HG02610 (cell line): ENCODE measurements around the gene MRPL40.

Experiments
- ATAC-seq: cut with Tn5 transposase; IDR thresholded peaks from one replicate; pipeline ENCODE4 v1.9.1; 2021; ENCODE audit warnings: mild to moderate bottlenecking, moderate library complexity; ENCODE audit not compliant: unreplicated experiment

Gene MRPL40

GRCh38 chr22:19460036-19460435 lies 27.7 kb downstream of the MRPL40 start:
- no peak for ATAC-seq

GRCh38 chr22:19461506-19461905 lies 29.2 kb downstream of the MRPL40 start:
- no peak for ATAC-seq

DNA sequence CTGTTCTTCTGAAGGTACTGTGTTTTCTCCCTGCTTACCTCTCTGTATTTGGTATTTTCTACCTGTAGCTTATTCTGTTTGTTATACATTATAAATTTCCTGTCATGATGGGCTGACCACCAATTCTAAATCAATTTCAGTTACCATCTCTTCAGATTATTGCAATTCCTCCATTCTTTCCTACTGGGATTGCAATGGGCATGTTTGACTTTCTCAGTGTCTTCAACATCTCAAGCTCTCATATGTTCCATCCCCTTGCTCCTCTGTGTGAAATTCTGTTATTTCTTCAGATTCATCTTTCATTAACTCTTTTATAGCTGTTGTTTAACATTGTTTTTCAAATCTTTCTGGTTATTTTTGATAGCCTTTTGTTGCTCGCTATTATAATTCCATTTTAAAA lies 30.7 kb downstream of the MRPL40 start:
- no peak for ATAC-seq

GRCh38 chr22:19463491-19464469 lies 31.4 kb downstream of the MRPL40 start:
- no peak for ATAC-seq

- ATAC-seq = no peak
These were observed 32.2 kb downstream of the MRPL40 start for GRCh38 chr22:19464546-19464945.

DNA sequence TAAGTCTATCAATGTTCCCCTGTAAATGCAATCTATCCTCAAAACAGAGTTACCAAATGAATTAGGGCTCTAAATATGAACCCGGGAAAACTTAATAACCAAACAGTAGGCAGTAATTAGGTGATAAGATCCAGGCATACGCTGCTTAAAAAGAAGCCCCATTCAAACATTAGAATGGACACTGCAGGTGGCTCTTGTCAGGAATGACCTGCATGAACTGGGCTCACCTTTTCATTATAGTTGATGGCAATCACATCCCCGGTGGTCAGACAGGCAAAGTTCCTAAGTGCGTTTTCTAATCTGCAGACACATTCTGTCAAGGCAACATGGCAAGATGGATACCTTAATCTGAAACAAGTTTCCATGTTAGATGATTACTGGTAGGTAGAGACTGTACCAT lies 32.6 kb downstream of the MRPL40 start:
- ATAC-seq = no peak

GRCh38 chr22:19466126-19466716 lies 33.9 kb downstream of the MRPL40 start:
- no peak for ATAC-seq

- no peak for ATAC-seq
These were observed 34.8 kb downstream of the MRPL40 start for GRCh38 chr22:19466848-19467752.

- ATAC-seq = no peak
These were observed 35.6 kb downstream of the MRPL40 start for GRCh38 chr22:19467912-19468311.

- ATAC-seq = no peak
These were observed 37.1 kb downstream of the MRPL40 start for GRCh38 chr22:19469421-19469820.

DNA sequence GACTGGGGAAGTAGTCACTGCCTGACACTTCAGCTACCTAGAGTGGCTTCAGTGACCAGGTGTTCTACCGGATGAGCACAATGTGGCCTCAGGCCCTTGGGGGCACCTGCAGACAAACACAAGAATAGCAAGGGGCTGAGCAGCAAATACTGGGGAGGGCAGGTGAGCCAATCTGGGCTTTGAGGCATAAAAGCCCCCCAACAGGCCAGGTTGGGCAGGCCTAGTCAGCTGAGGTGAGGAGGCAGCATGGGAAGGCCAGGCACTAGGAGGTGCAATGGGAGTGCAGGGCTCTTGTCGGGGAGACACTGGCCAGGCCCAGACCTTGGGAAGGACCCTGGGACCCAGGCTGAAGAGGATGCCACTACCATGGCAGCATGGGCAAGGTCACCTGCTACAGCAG lies 37.7 kb downstream of the MRPL40 start:
- no peak for ATAC-seq

GRCh38 chr22:19471572-19471971 lies 39.2 kb downstream of the MRPL40 start:
- no peak for ATAC-seq

- no peak for ATAC-seq
These were observed 39.9 kb downstream of the MRPL40 start for GRCh38 chr22:19472233-19472632.

- ATAC-seq = no peak
These were observed 41.2 kb downstream of the MRPL40 start for GRCh38 chr22:19473578-19473977.

DNA sequence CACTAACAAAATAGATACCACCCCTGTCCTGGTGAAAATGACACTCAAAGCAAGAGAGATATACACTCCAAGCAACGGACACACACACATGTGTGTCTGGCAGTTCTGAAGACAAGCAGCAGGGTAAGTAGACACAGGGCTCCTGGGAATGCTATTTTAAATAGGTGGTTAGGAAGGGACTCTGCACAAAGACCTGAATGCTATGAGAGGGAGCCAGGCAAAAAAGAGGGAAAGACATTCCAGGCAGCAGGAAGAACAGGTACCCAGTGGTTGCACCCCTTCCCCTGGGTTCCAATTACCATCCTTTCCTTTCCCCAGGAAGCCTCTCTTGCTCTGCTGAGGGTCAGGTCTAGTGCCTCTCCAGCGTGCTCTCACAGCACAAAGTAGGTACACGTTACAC lies 43.7 kb downstream of the MRPL40 start:
- no peak for ATAC-seq

DNA sequence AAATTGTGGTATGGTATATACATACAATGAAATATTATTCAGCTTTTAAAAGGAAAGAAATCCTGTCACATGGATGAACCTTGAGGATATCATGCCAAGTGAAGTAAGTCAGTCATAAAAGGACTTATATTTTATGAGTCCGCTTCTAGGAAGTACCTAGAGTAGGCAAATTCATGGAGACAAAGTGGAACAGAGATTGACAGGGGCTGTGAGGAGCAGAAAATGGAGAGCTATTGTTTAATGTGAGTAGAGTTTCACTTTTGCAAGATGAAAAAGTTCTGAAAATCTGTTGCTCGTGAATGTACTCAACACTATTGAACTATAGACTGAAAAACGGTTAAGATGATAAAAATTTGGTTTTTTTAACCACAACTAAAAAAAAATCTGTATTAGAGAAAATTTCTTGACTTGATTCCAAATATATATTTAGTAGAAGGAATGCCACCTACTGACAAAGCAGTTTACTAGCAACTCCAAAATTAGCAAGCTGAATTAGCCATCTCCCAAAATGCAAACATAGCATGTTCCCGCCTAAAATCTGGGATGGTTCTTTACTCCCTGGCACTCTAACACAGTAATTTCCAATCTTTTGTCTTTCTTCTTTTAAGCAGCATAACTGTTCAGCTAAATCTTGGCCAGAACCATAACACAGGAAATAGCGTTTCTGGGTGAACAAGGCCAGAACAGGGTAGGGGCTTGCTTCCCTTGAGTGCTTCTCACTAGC lies 45.1 kb downstream of the MRPL40 start:
- no peak for ATAC-seq

DNA sequence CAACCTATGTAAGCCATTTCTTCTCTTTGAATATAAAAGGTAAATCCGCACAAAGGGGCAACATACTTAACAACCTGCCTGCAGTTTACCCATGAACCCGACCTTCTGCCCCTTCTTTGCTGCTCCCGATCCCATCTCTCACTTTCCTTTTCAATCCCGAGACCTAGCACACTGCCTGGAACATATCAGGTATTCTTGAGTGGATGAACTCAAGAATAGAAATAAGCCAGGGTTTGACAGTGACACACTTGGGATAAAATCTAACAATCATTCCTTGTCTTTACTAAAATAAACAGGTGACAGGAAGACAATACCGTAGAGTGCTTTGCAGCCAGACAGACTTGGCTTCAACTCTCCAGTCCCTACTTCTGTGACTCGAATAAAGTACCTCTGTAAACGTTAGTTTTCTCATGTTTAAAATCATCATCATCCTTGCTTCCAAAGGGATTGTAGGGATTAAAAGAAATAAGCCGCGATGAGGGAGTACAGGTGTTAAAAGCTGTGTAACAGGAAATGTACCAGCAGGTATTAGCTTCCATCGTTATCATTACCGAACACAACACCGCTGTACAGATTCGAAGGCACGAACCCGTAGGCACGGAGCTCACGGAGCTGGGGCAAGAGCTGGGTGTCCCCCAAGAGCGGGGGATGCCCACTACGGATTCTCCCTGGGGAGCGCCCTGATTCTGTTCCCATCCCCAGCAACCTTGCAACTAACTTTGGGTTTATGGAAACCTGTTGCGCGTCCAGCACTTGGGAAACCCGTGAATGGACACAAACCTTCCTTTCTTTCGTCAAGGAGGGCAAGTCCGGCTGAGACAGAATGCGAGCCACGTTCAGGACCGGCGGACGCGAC lies 45.9 kb downstream of the MRPL40 start:
- ATAC-seq = no peak

- ATAC-seq = peak; percentile 48
These were observed 46.6 kb downstream of the MRPL40 start, which contains the start of gene UFD1 for GRCh38 chr22:19478901-19479354. Gene UFD1 (minus strand): TSS chr22:19479193. CDS start chr22:19479085, 108 bp downstream.
